Measurements from ENCODE around the gene PON2. TPM values are rescaled to one million over a fixed set of nuclear protein-coding genes. Genes with fewer than 3 reads are reported as not detected.

The PON2 gene
- total and polyA plus RNA-seq, 2 of the 8 experiments (the other 6 are each of a cell fraction or from before 2014, with no cell fraction given), result 20.6 to 31.0 TPM

- TF ChIP-seq ZNF274 (IDR thresholded peaks at IDR 0.05; ENCODE audit: borderline replicate concordance, extremely low read depth, low read length), result no peak
- TF ChIP-seq CHD1 (IDR thresholded peaks at IDR 0.05; ENCODE audit: low read depth, low read length), result no peak
- no peak for TF ChIP-seq CTCF (IDR thresholded peaks at IDR 0.05; ENCODE audit: control extremely low read depth in 1 of 3, insufficient read depth in 1 of 3, low read depth in 1 of 3, low read length in 3 of 3)
- TF ChIP-seq YY1 (IDR thresholded peaks at IDR 0.05; ENCODE audit: low read depth, low read length), result peak; percentile 78
- peak; percentile 93 for TF ChIP-seq POLR2AphosphoS5 (IDR thresholded peaks at IDR 0.05; ENCODE audit: low read depth, low read length)
- TF ChIP-seq SP1 (IDR thresholded peaks at IDR 0.05; ENCODE audit: low read depth, low read length), result 0 out of 2 replicates have a peak, but pooled peaks have one; percentile 5
- TF ChIP-seq ASH2L (IDR thresholded peaks at IDR 0.05; ENCODE audit: low read length), result peak; percentile 96
- TF ChIP-seq NRF1 (IDR thresholded peaks at IDR 0.05; ENCODE audit: low read depth, low read length), result no peak
- no peak for TF ChIP-seq SP2 (IDR thresholded peaks at IDR 0.05; ENCODE audit: low read length)
- peak; percentile 95 to 96 for TF ChIP-seq POLR2A (IDR thresholded peaks at IDR 0.05; ENCODE audit: control extremely low read depth in 1 of 2, low read depth in 2 of 2, low read length in 2 of 2)
- TF ChIP-seq EZH2 (IDR thresholded peaks at IDR 0.05; ENCODE audit: low read depth, low read length, severe bottlenecking), result no peak
- no peak for TF ChIP-seq FOSL1 (IDR thresholded peaks at IDR 0.05; ENCODE audit: insufficient read depth, low read depth, low read length)
- TF ChIP-seq GTF2F1 (IDR thresholded peaks at IDR 0.05; ENCODE audit: borderline replicate concordance, low read depth, low read length), result no peak; the same call in 1 of the 2 replicates
- no peak for TF ChIP-seq CREB1 (IDR thresholded peaks at IDR 0.05)
- TF ChIP-seq E2F6 (IDR thresholded peaks at IDR 0.05), result peak; percentile 44; the same call in 1 of the 2 replicates
- no peak for TF ChIP-seq SIRT6 (IDR thresholded peaks at IDR 0.05; ENCODE audit: low read length)
- peak; percentile 67 for TF ChIP-seq TAF7 (optimal IDR thresholded peaks at IDR 0.05; ENCODE audit: borderline replicate concordance, low read depth, low read length)
- TF ChIP-seq MAFK (IDR thresholded peaks at IDR 0.05; ENCODE audit: low read depth, low read length), result no peak
- TF ChIP-seq CHD2 (IDR thresholded peaks at IDR 0.05; ENCODE audit: low read length), result no peak
- TF ChIP-seq RAD21 (IDR thresholded peaks at IDR 0.05 in 1 of 2, conservative IDR thresholded peaks at IDR 0.05 in 1 of 2; ENCODE audit: low read depth in 2 of 2, low read length in 2 of 2), result no peak
- TF ChIP-seq BCL11A (IDR thresholded peaks at IDR 0.05; ENCODE audit: low read depth in 2 of 2, low read length in 2 of 2), result no peak
Observed at GRCh38 chr7:95434557-95435421, at the start of gene PON2 (continued).
